AG08396 (cell line): ENCODE results near the gene ZRANB1.
A peak's percentile ranks its signal among the peaks of the same experiment; 100 is the strongest.
"Not testable (repeated sequence)": the region's sequence is repeated elsewhere in the genome, so short reads cannot be mapped to it uniquely, and the experiment has no call there.

Experiments used
- DNase-seq: peaks from one replicate; pipeline ENCODE4 v3.0.0; 2012; ENCODE audit warnings: low spot score, mixed read lengths

The ZRANB1 gene

GRCh38 chr10:124941823-124942222 is at the start of gene ZRANB1:
Gene ZRANB1, plus strand, starts transcription at chr10:124942123. Its CDS starts 371 bp downstream, at chr10:124942494.
- no peak for DNase-seq

- DNase-seq, result no peak
Measured at GRCh38 chr10:124892905-124893304, 49.0 kb upstream of the ZRANB1 start.

GRCh38 chr10:124894569-124895215 is 47.2 kb upstream of the ZRANB1 start:
- no peak for DNase-seq

- no peak for DNase-seq
Measured at GRCh38 chr10:124896751-124897150, 45.2 kb upstream of the ZRANB1 start.

GRCh38 chr10:124898471-124898870 is 43.5 kb upstream of the ZRANB1 start:
- no peak for DNase-seq

GRCh38 chr10:124899151-124899550 is 42.8 kb upstream of the ZRANB1 start:
- no peak for DNase-seq

GRCh38 chr10:124902462-124902861 is 39.5 kb upstream of the ZRANB1 start:
- DNase-seq, result no peak

GRCh38 chr10:124903111-124903510 is 38.8 kb upstream of the ZRANB1 start:
- DNase-seq, result no peak

GRCh38 chr10:124904796-124905195 is 37.1 kb upstream of the ZRANB1 start:
- DNase-seq, result no peak

GRCh38 chr10:124906551-124907001 is 35.3 kb upstream of the ZRANB1 start:
- peak; percentile 71 for DNase-seq

GRCh38 chr10:124909563-124909962 is 32.4 kb upstream of the ZRANB1 start:
- DNase-seq, result no peak

- DNase-seq, result peak; percentile 18
Measured at GRCh38 chr10:124911124-124912067, 30.5 kb upstream of the ZRANB1 start.

GRCh38 chr10:124912101-124912886 is 29.6 kb upstream of the ZRANB1 start:
- DNase-seq, result no peak

GRCh38 chr10:124913167-124913566 is 28.8 kb upstream of the ZRANB1 start:
- no peak for DNase-seq

- not testable (repeated sequence) for DNase-seq
Measured at GRCh38 chr10:124914398-124914797, 27.5 kb upstream of the ZRANB1 start.

- peak; percentile 23 for DNase-seq
Measured at GRCh38 chr10:124916098-124916584, 25.8 kb upstream of the ZRANB1 start.

- peak; percentile 100 for DNase-seq
Measured at GRCh38 chr10:124916585-124917427, 25.1 kb upstream of the ZRANB1 start.

GRCh38 chr10:124917428-124918190 is 24.3 kb upstream of the ZRANB1 start:
- DNase-seq, result peak; percentile 48

- DNase-seq, result peak; percentile 67
Measured at GRCh38 chr10:124918191-124918830, 23.6 kb upstream of the ZRANB1 start.

- DNase-seq, result no peak
Measured at GRCh38 chr10:124918906-124919305, 23.0 kb upstream of the ZRANB1 start.
